Right atrium auricular region (tissue), 2 donors: ENCODE results near the gene FCSK. TPM values are rescaled to one million over a fixed set of nuclear protein-coding genes. Genes with fewer than 3 reads are reported as not detected.
"Not testable (repeated sequence)": the region's sequence is repeated elsewhere in the genome, so short reads cannot be mapped to it uniquely, and the experiment has no call there.

Experiments
- DNase-seq: peaks from one replicate; pipeline ENCODE4 v3.0.0-alpha.2; 2019; ENCODE audit warnings: low spot score
- H3K27ac ChIP-seq, 2 donors: fragments of 200-600 bp; sonication (generic); 1 replicate in 1 of 2; 2 replicates in 1 of 2; pipeline ENCODE4 v1.5.1; 2016 to 2019
- H3K27me3 ChIP-seq, 2 donors: fragments of 200-600 bp; sonication (generic); one replicate each; pipeline versions ENCODE4 v1.5.1 to v1.6.0; 2017 to 2019
- H3K36me3 ChIP-seq: fragments of 200-600 bp; sonication (generic); one replicate; pipeline ENCODE4 v1.5.1; 2016
- H3K4me1 ChIP-seq, 2 donors: fragments of 200-600 bp; sonication (generic); one replicate each; pipeline versions ENCODE4 v1.5.1 to v1.6.0; 2017 to 2019
- H3K4me3 ChIP-seq, 2 donors: fragments of 200-600 bp; sonication (generic); 1 replicate in 1 of 2; 2 replicates in 1 of 2; pipeline ENCODE4 v1.5.1; 2017 to 2019; ENCODE audit warnings: mild to moderate bottlenecking in 1 of 2, moderate library complexity in 1 of 2
- H3K9me3 ChIP-seq, 2 donors: fragments of 200-600 bp; sonication (generic); one replicate each; pipeline ENCODE4 v1.5.1; 2019
- CTCF ChIP-seq, 2 donors: fragments of 200-600 bp; sonication (generic); IDR thresholded peaks; one replicate each; pipeline ENCODE4 v1.5.1; 2019; ENCODE audit warnings: antibody characterized with exemption in 2 of 2
- total RNA-seq, 2 donors: library from RNA; depleted of rRNA; stranded (reverse); fragments of >200 nt; gene quantifications; one replicate each; pipeline ENCODE4 v1.1.0, GENCODE V29; 2016

Gene FCSK
- total RNA-seq, 2 donors from 2014 or later, result 9.5 to 10.2 TPM

- DNase-seq, result no peak
- Histone ChIP-seq H3K27ac (no peak overlapping the region), H3K36me3 (no peaks in the 10 kb centered on the region), H3K9me3 (no peaks in the 10 kb centered on the region), H3K4me3 (no peak overlapping the region), H3K4me1 (peaks cover 0 to 32% of the 10 kb centered on the region in 2 donors), H3K27me3 (no peaks in the 10 kb centered on the region)
- TF ChIP-seq CTCF (IDR thresholded peaks at IDR 0.05), result no peak
Measured at GRCh38 chr16:70440009-70440692, 14.2 kb upstream of the FCSK start.

- Histone ChIP-seq H3K36me3 (no peaks in the 10 kb centered on the region), H3K4me3 (no peak overlapping the region), H3K4me1 (peaks cover 0 to 26% of the 10 kb centered on the region in 2 donors), H3K9me3 (no peaks in the 10 kb centered on the region), H3K27ac (no peak overlapping the region), H3K27me3 (no peaks in the 10 kb centered on the region)
- TF ChIP-seq CTCF (IDR thresholded peaks at IDR 0.05), result no peak
- DNase-seq, result no peak
Measured at GRCh38 chr16:70441406-70441990, 12.9 kb upstream of the FCSK start.

- Histone ChIP-seq H3K27me3 (no peaks in the 10 kb centered on the region), H3K27ac (no peak overlapping the region), H3K36me3 (no peaks in the 10 kb centered on the region), H3K4me1 (peaks cover 0 to 18% of the 10 kb centered on the region in 2 donors), H3K9me3 (no peaks in the 10 kb centered on the region), H3K4me3 (no peak overlapping the region)
- TF ChIP-seq CTCF (IDR thresholded peaks at IDR 0.05), result no peak
- DNase-seq, result no peak
Measured at GRCh38 chr16:70442344-70442743, 12.1 kb upstream of the FCSK start.

GRCh38 chr16:70444249-70445063, 9.9 kb upstream of the FCSK start:
- H3K4me1 ChIP-seq, result peaks cover 0 to 6% of the 10 kb centered on the region in 2 donors
- no peak for TF ChIP-seq CTCF (IDR thresholded peaks at IDR 0.05)
- no peaks in the 10 kb centered on the region for H3K27me3 ChIP-seq
- no peak overlapping the region for H3K27ac ChIP-seq
- no peak overlapping the region for H3K4me3 ChIP-seq
- no peaks in the 10 kb centered on the region for H3K9me3 ChIP-seq
- DNase-seq, result no peak
- no peaks in the 10 kb centered on the region for H3K36me3 ChIP-seq

- Histone ChIP-seq H3K36me3 (no peaks in the 10 kb centered on the region), H3K4me1 (no peaks in the 10 kb centered on the region), H3K27ac (no peak overlapping the region), H3K9me3 (no peaks in the 10 kb centered on the region), H3K4me3 (no peak overlapping the region), H3K27me3 (no peaks in the 10 kb centered on the region)
- TF ChIP-seq CTCF (IDR thresholded peaks at IDR 0.05), result no peak
- DNase-seq, result no peak
Measured at GRCh38 chr16:70448075-70448474, 6.3 kb upstream of the FCSK start.

- not testable (repeated sequence) for H3K27me3 ChIP-seq, H3K36me3 ChIP-seq, H3K27ac ChIP-seq, H3K9me3 ChIP-seq, DNase-seq
- peaks cover 0 to 11% of the 10 kb centered on the region in 2 donors for H3K4me1 ChIP-seq
- peak overlapping the region in 1 of 2 donors; percentile 43 for H3K4me3 ChIP-seq
Measured at GRCh38 chr16:70450142-70451003, 4.0 kb upstream of the FCSK start.

GRCh38 chr16:70451004-70451340, 3.4 kb upstream of the FCSK start:
- Histone ChIP-seq H3K4me1 (peaks cover 0 to 11% of the 10 kb centered on the region in 2 donors), H3K4me3 (peak overlapping the region in 1 of 2 donors; percentile 43)
- not testable (repeated sequence) for H3K36me3 ChIP-seq, H3K9me3 ChIP-seq, H3K27me3 ChIP-seq, H3K27ac ChIP-seq, DNase-seq
